GM12891 (cell line): ENCODE results near the gene BOLL.

ENCODE experiments used
- PAX5 ChIP-seq: IDR thresholded peaks from 2 replicates; pipeline ENCODE4 v1.6.1; 2011; ENCODE audit warnings: low read length, moderate library complexity, mild to moderate bottlenecking; ENCODE audit not compliant: insufficient read depth, severe bottlenecking
- POLR2A ChIP-seq: IDR thresholded peaks from 2 replicates; pipeline ENCODE4 v1.6.1; 2011; ENCODE audit warnings: low read depth, low read length, control low read depth
- POLR2AphosphoS5 ChIP-seq: IDR thresholded peaks from 2 replicates; pipeline ENCODE4 v1.6.1; 2011; ENCODE audit warnings: low read depth, low read length, control low read depth

GRCh38 chr2:197799068-197799467 is 13.9 kb upstream of the BOLL start:
- TF ChIP-seq POLR2AphosphoS5 (no peak), POLR2A (no peak), PAX5 (no peak)
